ENCODE data around the gene CCL14.
"Not testable (repeated sequence)": the region's sequence is repeated elsewhere in the genome, so short reads cannot be mapped to it uniquely, and the experiment has no call there.

Gene CCL14

DNA sequence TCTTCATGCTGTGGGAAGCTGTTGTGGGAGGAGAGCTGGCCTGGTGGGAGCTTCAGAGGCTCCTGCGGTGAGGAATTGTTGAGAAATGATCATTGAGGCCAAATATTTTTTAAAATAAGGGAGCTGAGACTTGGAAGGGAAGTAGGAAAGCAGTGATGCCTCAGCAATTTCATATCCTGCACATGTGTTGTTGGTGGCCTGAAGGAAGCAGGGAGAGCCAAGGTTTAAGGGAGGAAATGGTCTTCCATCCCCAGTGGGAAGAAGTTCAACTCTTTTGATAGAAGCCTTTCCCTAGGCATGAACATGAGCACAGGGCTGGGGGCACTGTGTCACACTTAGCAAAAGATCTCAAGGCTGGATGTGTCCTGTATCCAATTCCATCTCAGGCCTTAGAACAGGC is at the start of gene CCL14:
TSS of gene CCL14 (minus strand) at position 87 of the 400 bp plus-strand sequence. CDS start at position 7, 80 bp downstream.
- no peak for DNase-seq

- no peak for DNase-seq
Observed at GRCh38 chr17:36036235-36036634, 49.7 kb upstream of the CCL14 start.

GRCh38 chr17:36034127-36034526 is 47.6 kb upstream of the CCL14 start:
- DNase-seq: no peak

GRCh38 chr17:36030956-36031355 is 44.4 kb upstream of the CCL14 start:
- no peak for DNase-seq

DNA sequence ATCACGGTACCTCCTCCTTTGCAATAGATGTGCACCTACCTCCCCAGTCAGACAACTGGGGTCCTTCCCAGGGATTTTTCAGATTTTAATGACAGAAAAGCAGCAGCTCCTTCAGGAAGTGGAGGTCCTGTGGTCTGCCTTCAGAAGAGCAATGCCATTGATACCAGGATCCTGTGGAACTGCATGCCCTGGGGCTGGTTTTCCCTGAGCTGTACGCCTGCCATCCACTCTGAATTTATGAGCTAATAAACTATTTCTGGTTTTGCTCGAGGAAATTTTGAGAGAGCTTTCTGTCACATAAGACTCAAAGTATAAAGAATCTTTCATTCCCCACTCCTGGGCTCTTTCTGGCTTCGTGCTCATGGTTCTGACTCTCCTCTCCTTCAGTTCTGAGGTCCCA is 41.2 kb upstream of the CCL14 start:
- DNase-seq: no peak

DNA sequence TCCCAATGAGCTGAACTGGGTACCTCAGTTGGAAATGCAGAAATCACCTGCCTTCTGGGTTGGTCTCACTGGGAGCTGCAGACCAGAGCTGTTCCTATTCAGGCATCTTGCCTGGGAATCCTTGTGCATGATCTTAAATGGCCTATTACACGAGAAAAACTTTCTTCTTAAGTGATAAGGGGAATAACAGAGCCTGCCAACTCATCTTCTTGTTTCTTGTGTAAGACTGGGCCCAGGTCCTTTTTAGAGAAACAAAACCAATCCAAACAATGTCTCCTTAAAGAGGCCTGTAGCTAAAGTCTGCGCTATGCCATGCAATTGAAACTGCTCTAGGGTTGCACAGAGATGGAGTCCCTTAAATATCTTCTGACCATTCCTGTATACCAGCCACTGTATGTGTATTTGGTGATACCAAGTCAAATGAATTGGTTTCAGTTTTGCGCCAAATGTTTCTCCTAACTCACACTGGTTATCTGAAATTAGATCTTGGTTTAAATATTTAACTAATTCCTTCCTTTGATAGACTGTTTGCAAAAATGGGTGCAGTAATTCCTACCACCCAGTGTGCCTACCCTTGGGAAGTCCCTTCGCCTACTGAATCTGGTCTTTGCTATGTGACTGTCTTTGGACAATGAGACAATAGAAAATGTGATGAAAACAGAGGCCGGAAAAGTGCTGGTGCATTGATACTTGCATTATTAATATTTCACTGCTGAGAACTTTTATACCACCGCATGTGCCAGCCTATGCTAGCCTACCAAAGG is 37.8 kb upstream of the CCL14 start:
- no peak for DNase-seq

- DNase-seq: no peak
Observed at GRCh38 chr17:36019423-36019822, 32.9 kb upstream of the CCL14 start.

DNA sequence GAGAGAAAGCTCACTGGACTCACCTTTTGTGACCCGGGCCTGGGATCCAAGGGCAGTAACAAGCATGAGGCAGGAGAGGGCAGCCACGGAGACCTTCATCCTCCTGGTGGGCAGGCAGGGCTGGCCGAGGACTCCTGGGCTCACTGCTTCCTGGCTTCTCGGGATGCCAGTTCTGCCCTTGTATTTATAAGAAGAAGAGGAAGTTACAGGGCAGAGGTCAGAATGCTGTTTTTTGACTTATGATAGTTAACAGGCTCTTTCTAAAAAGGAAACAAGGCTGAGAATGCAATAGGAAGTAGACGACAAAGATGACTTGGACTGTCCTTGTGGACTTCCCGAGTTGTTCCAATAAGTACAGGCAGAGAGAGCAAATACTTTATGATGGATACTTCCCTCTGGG is 31.3 kb upstream of the CCL14 start, which contains the start of gene CCL23:
TSS of gene CCL23 (minus strand) at position 174 of the 400 bp plus-strand sequence. CDS start at position 99, 75 bp downstream.
- DNase-seq: peak; percentile 11

DNA sequence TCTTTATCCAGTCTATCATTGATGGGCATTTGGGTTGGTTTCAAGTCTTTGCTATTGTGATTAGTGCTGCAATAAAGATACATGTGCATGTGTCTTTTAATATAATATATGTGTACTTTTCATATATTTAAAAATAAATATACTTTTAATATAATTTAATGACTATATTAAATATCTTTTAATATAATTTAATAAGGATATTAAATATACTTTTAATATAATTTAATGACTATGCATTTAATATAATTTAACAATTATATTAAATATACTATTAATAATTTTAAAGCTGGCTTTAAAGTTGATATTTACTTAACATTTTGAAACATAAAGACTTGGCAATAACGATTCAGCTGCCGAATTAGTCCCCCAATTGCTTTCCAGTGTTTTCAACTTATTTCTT is 30.0 kb upstream of the CCL14 start:
- no peak for DNase-seq

- DNase-seq: not testable (repeated sequence)
Observed at GRCh38 chr17:36015895-36016294, 29.4 kb upstream of the CCL14 start.

DNA sequence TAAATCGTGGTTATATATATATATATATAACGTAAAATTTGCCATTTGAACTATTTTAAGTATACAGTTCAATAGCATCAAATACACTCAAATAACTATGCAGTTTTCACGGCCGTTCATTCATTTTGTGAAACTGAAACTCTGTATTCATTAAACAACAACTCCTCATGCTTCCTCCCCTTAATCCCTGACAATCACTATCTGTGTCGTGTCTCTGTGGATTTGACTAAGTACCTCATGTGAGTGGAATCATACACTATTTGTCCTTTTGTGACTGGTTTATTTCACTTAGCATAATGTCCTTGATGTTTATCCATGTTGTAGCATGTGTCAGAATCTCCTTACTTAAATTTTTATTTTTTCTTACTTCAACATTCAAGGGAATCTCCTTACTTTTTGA is 28.4 kb upstream of the CCL14 start:
- no peak for DNase-seq

DNA sequence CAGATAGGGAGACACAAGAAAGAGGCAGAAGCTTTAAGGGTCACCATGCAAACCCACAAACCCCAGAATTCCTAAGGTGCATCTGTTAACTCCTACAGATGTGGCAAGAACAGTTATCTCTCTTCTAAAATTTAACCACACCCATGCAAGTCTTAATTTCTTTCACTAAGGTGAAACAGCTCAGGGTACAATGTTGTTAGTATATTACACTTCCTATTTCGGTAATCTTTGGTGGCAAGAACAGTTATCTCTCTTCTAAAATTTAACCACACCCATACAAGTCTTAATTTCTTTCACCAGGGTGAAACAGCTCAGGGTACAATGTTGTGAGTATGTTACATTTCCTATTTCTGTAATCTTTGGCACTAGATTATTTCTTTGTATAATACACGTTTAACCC is 24.7 kb upstream of the CCL14 start:
- no peak for DNase-seq

- DNase-seq: no peak
Observed at GRCh38 chr17:36008998-36009665, 22.6 kb upstream of the CCL14 start.

GRCh38 chr17:36004594-36005108 is 18.1 kb upstream of the CCL14 start:
- DNase-seq: no peak

- DNase-seq: no peak
Observed at GRCh38 chr17:36002631-36003030, 16.1 kb upstream of the CCL14 start.

GRCh38 chr17:36001862-36002603 is 15.5 kb upstream of the CCL14 start:
- no peak for DNase-seq

DNA sequence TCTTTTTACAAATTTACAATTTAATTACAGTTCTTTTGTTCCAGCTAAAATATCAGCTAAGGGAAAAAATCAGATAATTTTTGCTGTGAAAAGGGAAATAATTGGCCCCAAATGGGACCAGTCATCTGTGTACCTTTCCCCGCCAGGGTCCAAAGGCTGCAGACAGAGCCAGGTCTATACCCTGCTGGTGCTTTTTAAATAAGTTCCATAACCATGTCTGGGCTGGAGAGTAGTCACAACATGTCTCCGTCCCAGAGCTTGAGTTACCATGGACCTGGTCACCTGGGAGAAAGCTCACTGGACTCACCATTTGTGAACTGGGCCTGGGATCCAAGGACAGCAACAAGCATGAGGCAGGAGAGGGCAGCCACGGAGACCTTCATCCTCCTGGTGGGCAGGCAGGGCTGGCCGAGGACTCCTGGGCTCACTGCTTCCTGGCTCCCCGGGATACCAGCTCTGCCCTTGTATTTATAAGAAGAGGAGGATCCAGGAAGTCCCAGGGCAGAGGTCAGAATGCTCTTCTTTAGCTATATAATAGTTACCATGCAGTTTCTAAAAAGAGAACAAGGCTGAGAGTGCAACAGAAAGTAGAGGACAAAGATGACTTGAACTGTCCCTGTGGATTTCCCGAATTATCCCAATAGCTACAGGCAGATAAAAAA is 14.7 kb upstream of the CCL14 start, which contains the start of gene CCL15:
TSS of gene CCL15 (minus strand) at position 444 of the 662 bp plus-strand sequence. CDS start at position 383, 61 bp downstream.
- DNase-seq: no peak

- no peak for DNase-seq
Observed at GRCh38 chr17:36000732-36001109, 14.2 kb upstream of the CCL14 start.

GRCh38 chr17:35998756-35999155 is 12.2 kb upstream of the CCL14 start:
- DNase-seq: no peak

DNA sequence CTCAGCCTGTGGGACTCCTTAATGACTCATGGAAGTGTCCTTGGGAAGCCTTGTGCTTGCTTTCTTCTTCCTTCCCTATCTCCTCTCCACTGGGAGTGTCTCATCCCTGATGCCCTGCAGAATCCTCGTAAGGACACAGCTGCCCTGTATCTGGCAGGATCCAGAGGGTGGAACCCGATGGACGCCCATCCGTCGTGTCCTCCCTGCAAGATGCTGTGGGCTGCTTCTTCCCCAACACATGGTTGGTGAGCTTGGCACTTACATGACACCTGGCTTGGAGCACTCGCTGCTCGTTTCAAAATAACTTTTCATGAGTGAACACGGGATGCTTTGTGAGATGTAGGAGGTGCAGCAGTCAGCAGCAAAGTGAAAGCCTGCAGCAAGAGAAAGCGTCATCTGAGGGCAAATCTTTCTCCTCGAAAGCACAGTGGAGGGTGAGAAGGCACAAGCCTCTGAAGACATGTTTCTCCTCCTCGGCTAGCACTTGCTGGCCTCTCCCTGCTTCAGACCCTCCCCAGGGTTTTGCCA is 11.6 kb upstream of the CCL14 start:
- DNase-seq: no peak

DNA sequence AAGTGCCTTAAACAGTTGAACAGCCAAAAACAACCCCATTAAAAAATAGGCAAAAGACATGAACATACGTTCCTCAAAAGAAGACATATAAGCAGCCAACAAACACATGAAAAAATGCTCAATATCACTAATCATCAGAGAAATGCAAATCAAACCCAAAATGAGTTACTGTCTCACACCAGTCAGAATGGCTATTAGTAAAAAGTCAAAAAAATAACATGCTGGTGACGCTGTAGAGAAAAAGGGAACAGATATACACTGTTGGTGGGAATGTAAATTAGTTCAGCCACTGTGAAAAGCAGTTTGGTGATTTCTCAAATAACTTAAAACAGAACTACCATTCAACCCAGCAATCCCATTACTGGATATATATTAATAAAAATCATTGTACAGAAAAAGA is 8.8 kb upstream of the CCL14 start:
- DNase-seq: not testable (repeated sequence)

DNA sequence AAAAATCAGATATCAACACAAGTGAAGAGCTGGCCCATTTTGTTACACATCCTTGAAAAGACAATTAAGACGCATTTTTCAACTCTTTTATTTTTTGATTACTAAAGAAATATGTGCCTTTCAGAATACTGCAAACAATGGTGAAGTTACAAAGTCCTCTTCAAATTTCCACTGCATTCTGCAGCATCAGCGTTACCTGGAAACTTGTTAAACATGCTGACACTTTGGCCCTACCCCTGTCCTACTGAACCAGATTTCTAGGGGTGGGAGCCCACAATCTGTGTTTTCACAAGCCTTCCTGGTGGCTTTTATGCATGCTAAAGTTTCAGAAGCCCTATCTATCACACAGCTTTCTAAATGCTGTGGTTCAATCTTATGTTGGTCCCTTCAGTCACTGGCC is 4.5 kb upstream of the CCL14 start:
- DNase-seq: no peak

DNA sequence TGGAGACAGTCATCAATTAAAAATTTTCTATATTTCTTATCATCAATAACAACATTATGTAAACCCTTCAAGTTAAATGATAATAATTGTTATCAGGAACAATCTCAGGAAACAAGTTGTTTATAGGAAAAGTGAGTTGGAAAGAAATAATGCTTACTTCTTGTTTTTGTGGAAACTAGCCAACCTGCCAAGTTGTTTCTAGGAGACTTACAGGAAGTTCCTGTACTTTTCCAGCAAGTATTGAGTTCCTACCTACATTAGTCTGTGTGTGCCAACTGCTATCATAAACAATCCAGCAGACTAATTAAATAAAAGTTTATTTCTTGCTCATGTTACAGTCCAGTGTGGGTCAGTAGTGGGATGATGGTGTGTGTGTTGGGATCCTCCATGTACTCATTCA is 1.6 kb upstream of the CCL14 start:
- no peak for DNase-seq
